ENCODE results near the gene GNAQ.
"Not testable (repeated sequence)": the region's sequence is repeated elsewhere in the genome, so short reads cannot be mapped to it uniquely, and the experiment has no call there.

GNAQ gene

GRCh38 chr9:78031444-78031892 lies at the start of gene GNAQ:
TSS of gene GNAQ (minus strand) at chr9:78031811. CDS start at chr9:78031235, 576 bp downstream.
- DNase-seq = no peak

GRCh38 chr9:78074385-78075291 lies 43.0 kb upstream of the GNAQ start:
- peak in 1 of 2 experiments; percentile 30 for DNase-seq

- no peak for DNase-seq
These were observed 42.1 kb upstream of the GNAQ start for GRCh38 chr9:78073722-78074121.

- no peak for DNase-seq
These were observed 41.1 kb upstream of the GNAQ start for GRCh38 chr9:78072586-78073199.

- no peak for DNase-seq
These were observed 38.9 kb upstream of the GNAQ start for GRCh38 chr9:78070521-78070920.

- DNase-seq = no peak
These were observed 32.5 kb upstream of the GNAQ start for GRCh38 chr9:78064075-78064474.

- DNase-seq = no peak
These were observed 31.1 kb upstream of the GNAQ start for GRCh38 chr9:78062710-78063109.

GRCh38 chr9:78054218-78054617 lies 22.6 kb upstream of the GNAQ start:
- not testable (repeated sequence) for DNase-seq

GRCh38 chr9:78053627-78054026 lies 22.0 kb upstream of the GNAQ start:
- DNase-seq = no peak

- DNase-seq = no peak
These were observed 18.8 kb upstream of the GNAQ start for GRCh38 chr9:78050421-78050820.

- no peak for DNase-seq
These were observed 17.9 kb upstream of the GNAQ start for GRCh38 chr9:78049484-78049883.

- DNase-seq = no peak
These were observed 15.5 kb upstream of the GNAQ start for GRCh38 chr9:78047106-78047505.

GRCh38 chr9:78046112-78046511 lies 14.5 kb upstream of the GNAQ start:
- DNase-seq = no peak

- no peak for DNase-seq
These were observed 13.3 kb upstream of the GNAQ start for GRCh38 chr9:78044886-78045285.

GRCh38 chr9:78044189-78044588 lies 12.6 kb upstream of the GNAQ start:
- no peak for DNase-seq

GRCh38 chr9:78041971-78042370 lies 10.4 kb upstream of the GNAQ start:
- DNase-seq = no peak

- no peak for DNase-seq
These were observed 9.1 kb upstream of the GNAQ start for GRCh38 chr9:78040726-78041125.

- no peak for DNase-seq
These were observed 7.1 kb upstream of the GNAQ start for GRCh38 chr9:78038620-78039300.

GRCh38 chr9:78035383-78035993 lies 3.9 kb upstream of the GNAQ start:
- DNase-seq = peak; percentile 57 to 66

- no peak for DNase-seq
These were observed 2.3 kb upstream of the GNAQ start for GRCh38 chr9:78033870-78034269.

- DNase-seq = no peak
These were observed 1.3 kb upstream of the GNAQ start for GRCh38 chr9:78032730-78033457.

Data from NCI-H1930 (cell line).